GM19025 (cell line): ENCODE results near the gene FAM229B.

Source experiments
- ATAC-seq: cut with Tn5 transposase; IDR thresholded peaks from one replicate; pipeline ENCODE4 v1.9.1; 2021; ENCODE audit warnings: mild to moderate bottlenecking, low read depth, moderate library complexity; ENCODE audit not compliant: unreplicated experiment

FAM229B gene

DNA sequence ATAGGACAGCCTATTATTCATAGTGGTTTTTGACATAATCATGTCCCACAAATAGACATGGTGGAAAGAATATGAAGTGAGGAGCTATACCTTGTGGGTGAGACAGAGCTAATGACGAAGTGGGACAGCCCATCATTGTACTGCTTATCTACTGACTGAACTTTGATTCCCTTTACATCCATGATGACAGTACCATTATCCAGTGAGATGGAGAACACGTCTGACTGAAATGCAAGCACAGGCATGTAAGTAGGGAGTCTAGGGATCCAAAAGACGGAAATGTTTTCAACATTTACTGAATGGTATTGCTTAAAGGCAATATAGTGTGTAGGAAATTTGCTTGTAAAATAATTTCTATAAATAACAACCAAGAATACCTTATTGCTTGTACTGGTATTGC lies 43.5 kb downstream of the FAM229B start:
- no peak for ATAC-seq

DNA sequence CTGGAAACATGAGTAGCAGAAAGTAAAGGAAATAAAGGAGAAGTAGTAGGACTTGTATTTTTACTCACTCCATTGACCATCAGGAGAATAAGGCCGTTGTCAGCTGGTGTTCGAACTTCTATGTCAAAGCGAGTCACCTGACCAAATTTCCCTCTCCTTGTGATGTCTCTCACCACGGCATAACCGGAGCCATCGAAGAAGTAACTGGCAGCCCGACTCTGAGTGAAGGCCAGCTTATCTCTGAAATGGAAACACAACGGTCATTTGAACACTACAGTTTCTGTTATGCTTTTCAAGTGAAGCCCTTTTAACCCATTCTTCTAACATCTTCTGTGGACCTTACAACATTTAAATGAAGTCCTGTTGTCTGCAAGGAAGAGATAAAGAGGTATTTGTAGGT lies 51.7 kb downstream of the FAM229B start:
- no peak for ATAC-seq

DNA sequence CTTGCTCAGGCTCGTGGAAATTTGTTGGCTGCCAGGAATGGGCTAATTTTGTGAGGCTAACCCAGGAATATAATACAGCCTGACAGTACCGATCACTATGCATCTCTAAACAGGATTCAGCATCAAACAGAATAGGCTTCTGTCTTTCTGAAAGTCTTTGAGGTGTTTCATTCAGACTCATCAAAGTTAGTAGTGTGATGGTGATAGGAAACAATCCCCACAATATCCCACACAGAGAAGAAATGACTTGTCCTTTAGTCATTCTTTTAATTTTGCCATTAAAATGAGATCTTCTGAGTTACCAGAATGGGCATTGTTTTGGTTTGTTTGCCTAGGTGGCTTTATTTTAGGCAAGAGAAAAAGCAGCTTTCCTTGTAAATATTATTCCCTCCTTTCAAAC lies 54.3 kb downstream of the FAM229B start:
- no peak for ATAC-seq

- ATAC-seq = no peak
Observed at GRCh38 chr6:112144145-112144926, 56.9 kb downstream of the FAM229B start.

- no peak for ATAC-seq
Observed at GRCh38 chr6:112145080-112145573, 57.7 kb downstream of the FAM229B start.

DNA sequence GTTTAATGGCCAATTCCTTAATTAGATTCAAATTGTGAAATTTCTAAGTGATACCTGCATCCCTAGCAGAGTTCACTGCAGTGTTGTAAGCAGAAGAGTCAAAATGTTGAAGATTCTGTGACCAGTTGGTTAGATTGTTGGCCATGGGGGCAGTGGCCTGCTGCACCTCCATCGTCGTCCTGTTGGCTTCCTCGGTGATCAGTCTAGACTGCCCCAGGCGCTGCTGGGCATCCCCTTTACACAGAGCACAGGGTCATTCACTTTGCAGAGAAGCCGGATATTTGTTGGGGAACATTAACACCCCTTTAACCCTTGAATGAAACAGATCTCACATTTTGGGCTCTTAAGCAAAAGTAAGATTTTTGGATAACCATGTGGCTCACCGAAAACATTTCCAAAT lies 60.7 kb downstream of the FAM229B start:
- ATAC-seq = no peak

DNA sequence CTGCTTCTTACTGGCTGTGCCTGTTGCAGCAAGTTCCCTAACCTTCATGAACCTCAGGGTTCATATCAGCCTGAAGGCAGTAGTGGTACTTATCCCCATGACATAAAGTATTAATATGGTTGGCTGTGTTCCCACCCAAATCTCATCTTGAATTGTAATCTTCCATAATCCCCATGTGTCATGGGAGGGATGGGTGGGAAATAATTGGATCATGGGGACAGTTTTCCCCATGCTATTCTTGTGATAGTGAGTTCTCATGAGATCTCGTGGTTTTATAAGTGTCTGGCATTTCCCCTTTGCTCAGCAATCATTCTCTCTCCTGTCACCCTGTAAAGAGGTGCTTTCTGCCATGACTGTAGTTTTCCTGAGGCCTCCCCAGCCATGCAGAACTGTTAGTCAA lies 61.8 kb downstream of the FAM229B start:
- ATAC-seq = no peak

DNA sequence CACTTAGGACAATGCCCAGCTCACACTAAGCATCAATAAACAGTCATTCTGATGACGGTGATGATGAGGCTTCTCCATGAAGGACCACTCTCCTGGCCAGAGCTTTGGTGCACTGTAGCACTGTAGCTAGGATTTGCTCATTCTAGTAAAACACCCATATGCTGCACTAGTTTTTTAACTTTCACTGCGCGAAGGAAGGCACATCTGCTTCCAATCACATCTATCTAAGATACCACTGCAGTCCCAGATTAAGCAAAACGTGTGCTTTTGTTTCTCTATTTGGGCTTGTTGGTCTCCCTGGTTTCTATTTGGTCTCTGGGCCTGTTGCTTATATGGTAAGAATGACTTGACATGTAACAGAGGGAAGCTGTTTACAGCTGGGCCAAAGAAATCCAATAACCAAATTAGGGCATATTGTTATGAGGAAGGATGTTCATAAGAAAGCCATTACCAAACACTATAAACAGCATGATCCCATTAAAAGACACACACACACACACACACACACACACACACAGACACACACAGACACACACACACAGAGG lies 62.4 kb downstream of the FAM229B start:
- no peak for ATAC-seq

GRCh38 chr6:112150363-112150762 lies 63.0 kb downstream of the FAM229B start:
- no peak for ATAC-seq
